H1 (cell line): ENCODE measurements around the gene NDUFA7. TPM values are rescaled to one million over a fixed set of nuclear protein-coding genes. Genes with fewer than 3 reads are reported as not detected.

Source experiments
- CTCF ChIA-PET: fragments of 300-600 bp; sonication (Branson Sonifier 250); formaldehyde crosslinking; loops from one replicate; lab custom pipeline; 2021; ENCODE audit not compliant: partially characterized antibody; lab: Charles Lee
- POLR2A ChIA-PET: fragments of 300-600 bp; sonication (Branson Sonifier 250); formaldehyde crosslinking; loops from one replicate; lab custom pipeline; 2021; ENCODE audit warnings: inconsistent platforms; ENCODE audit not compliant: partially characterized antibody; lab: Charles Lee
- DNase-seq, 2 experiments: peaks; one replicate each; pipeline versions ENCODE4 v3.0.0 to v3.0.0-alpha.2; 2010 to 2022; ENCODE audit warnings: low spot score in 2 of 2, low read depth in 1 of 2, mixed read lengths in 1 of 2
- FAIRE-seq: peaks from 2 replicates; lab custom pipeline; 2011; peaks lifted over from hg19 to GRCh38; lab: Jason Lieb, UNC
- H2AFZ ChIP-seq: 2 replicates; pipeline ENCODE4 v1.8.1; 2012; ENCODE audit warnings: low read length, inconsistent platforms
- H2AK5ac ChIP-seq: 2 replicates; pipeline ENCODE4 v1.6.1; 2013; ENCODE audit warnings: low read depth, low read length
- H2BK120ac ChIP-seq: replicated peaks from 2 replicates; pipeline ENCODE3; 2013; ENCODE audit warnings: low read depth, low read length, inconsistent platforms
- H2BK12ac ChIP-seq: 2 replicates; pipeline ENCODE4 v1.6.1; 2013; ENCODE audit warnings: low read depth, low read length
- H2BK15ac ChIP-seq: 2 replicates; pipeline ENCODE4 v1.6.1; 2013; ENCODE audit warnings: low read length
- H2BK20ac ChIP-seq: 2 replicates; pipeline ENCODE4 v1.6.1; 2013; ENCODE audit warnings: low read length
- H2BK5ac ChIP-seq: 2 replicates; pipeline ENCODE4 v1.6.1; 2013; ENCODE audit warnings: low read depth, low read length
- H3K14ac ChIP-seq: 2 replicates; pipeline ENCODE4 v1.6.1; 2013; ENCODE audit warnings: inconsistent platforms; ENCODE audit not compliant: insufficient read length
- H3K18ac ChIP-seq: 2 replicates; pipeline ENCODE4 v1.6.1; 2013; ENCODE audit warnings: low read length; ENCODE audit errors: extremely low read depth
- H3K23ac ChIP-seq: 2 replicates; pipeline ENCODE4 v1.6.1; 2013; ENCODE audit warnings: inconsistent platforms; ENCODE audit not compliant: insufficient read length
- H3K23me2 ChIP-seq: 2 replicates; pipeline ENCODE4 v1.6.1; 2013; ENCODE audit warnings: low read depth, low read length
- H3K27ac ChIP-seq: 2 replicates; pipeline ENCODE4 v1.6.1; 2011; ENCODE audit warnings: low read depth, low read length, inconsistent platforms
- H3K27me3 ChIP-seq, 4 experiments: replicated peaks in 1 of 4; 1 replicate in 1 of 4; 2 replicates in 3 of 4; pipeline versions ENCODE4 v1.6.1 to v1.8.1; 2011 to 2013; ENCODE audit warnings: low read length in 3 of 4, mild to moderate bottlenecking in 3 of 4, inconsistent platforms in 2 of 4, mixed read lengths in 2 of 4, moderate library complexity in 1 of 4; ENCODE audit not compliant: control insufficient read depth in 3 of 4, insufficient read depth in 3 of 4; ENCODE audit errors: extremely low read depth in 1 of 4
- H3K36me3 ChIP-seq, 4 experiments: 2 replicates each; pipeline versions ENCODE4 v1.6.1 to v1.8.1; 2011 to 2013; ENCODE audit warnings: mild to moderate bottlenecking in 4 of 4, low read length in 3 of 4, moderate library complexity in 2 of 4, control low read depth in 1 of 4, inconsistent platforms in 1 of 4; ENCODE audit not compliant: insufficient read depth in 4 of 4, control insufficient read depth in 2 of 4
- H3K4ac ChIP-seq: replicated peaks from 2 replicates; pipeline ENCODE3; 2013; ENCODE audit warnings: low read length, low read depth, mixed read lengths, inconsistent platforms; ENCODE audit not compliant: insufficient read length
- H3K4me1 ChIP-seq, 4 experiments: replicated peaks in 1 of 4; 1 replicate in 1 of 4; 2 replicates in 3 of 4; pipeline versions ENCODE4 v1.6.1 to v1.8.1; 2011 to 2013; ENCODE audit warnings: low read length in 3 of 4, inconsistent platforms in 2 of 4, mixed read lengths in 1 of 4; ENCODE audit not compliant: insufficient read depth in 4 of 4, control insufficient read depth in 3 of 4
- H3K4me2 ChIP-seq, 2 experiments: 2 replicates each; pipeline versions ENCODE4 v1.6.1 to v1.8.1; 2011 to 2013; ENCODE audit warnings: low read depth in 2 of 2, low read length in 2 of 2, control low read depth in 1 of 2, inconsistent platforms in 1 of 2, mild to moderate bottlenecking in 1 of 2; ENCODE audit not compliant: insufficient read depth in 1 of 2
- H3K4me3 ChIP-seq, 4 experiments: fragments of 200-600, 300-600 bp in 1 of 4; sonication (generic), shearing (Covaris generic), sonication (Bioruptor Twin) in 1 of 4; 2 replicates each; pipeline versions ENCODE4 v1.5.1 to v1.8.1; 2011 to 2016; ENCODE audit warnings: low read length in 4 of 4, low read depth in 3 of 4, control low read depth in 2 of 4, inconsistent platforms in 2 of 4, mild to moderate bottlenecking in 2 of 4, mixed read lengths in 1 of 4, moderate library complexity in 1 of 4; ENCODE audit not compliant: insufficient read depth in 2 of 4; ENCODE audit errors: extremely low read depth in 1 of 4
- H3K56ac ChIP-seq: replicated peaks from 2 replicates; pipeline ENCODE3; 2013; ENCODE audit warnings: low read depth, mild to moderate bottlenecking, mixed read lengths, low read length, inconsistent platforms; ENCODE audit not compliant: insufficient read length
- H3K79me1 ChIP-seq: 2 replicates; pipeline ENCODE4 v1.6.1; 2013; ENCODE audit warnings: low read depth, low read length, control low read depth
- H3K79me2 ChIP-seq, 2 experiments: 2 replicates each; pipeline versions ENCODE4 v1.6.1 to v1.8.1; 2012 to 2013; ENCODE audit warnings: low read length in 2 of 2, mild to moderate bottlenecking in 2 of 2, inconsistent platforms in 1 of 2; ENCODE audit not compliant: insufficient read depth in 2 of 2, control insufficient read depth in 1 of 2
- H3K9ac ChIP-seq, 4 experiments: replicated peaks in 1 of 4; 1 replicate in 1 of 4; 2 replicates in 3 of 4; pipeline versions ENCODE4 v1.6.1 to v1.8.1; 2011 to 2013; ENCODE audit warnings: low read depth in 3 of 4, low read length in 3 of 4, control low read depth in 2 of 4, mild to moderate bottlenecking in 2 of 4, moderate library complexity in 2 of 4, inconsistent platforms in 1 of 4; ENCODE audit errors: extremely low read depth in 1 of 4
- H3K9me3 ChIP-seq, 2 experiments: 2 replicates each; pipeline versions ENCODE4 v1.6.1 to v1.8.1; 2012 to 2013; ENCODE audit warnings: mild to moderate bottlenecking in 2 of 2, moderate library complexity in 2 of 2, control low read depth in 1 of 2, inconsistent platforms in 1 of 2, low read depth in 1 of 2, low read length in 1 of 2, mixed read lengths in 1 of 2; ENCODE audit not compliant: insufficient read depth in 2 of 2
- H4K20me1 ChIP-seq, 2 experiments: replicated peaks in 1 of 2; 2 replicates each; pipeline versions ENCODE3 to v1.8.1; 2011 to 2013; ENCODE audit warnings: inconsistent platforms in 2 of 2, low read length in 2 of 2, mild to moderate bottlenecking in 1 of 2; ENCODE audit not compliant: insufficient read depth in 2 of 2, control insufficient read depth in 1 of 2
- H4K5ac ChIP-seq: 2 replicates; pipeline ENCODE4 v1.6.1; 2013; ENCODE audit warnings: low read length, low read depth, mixed read lengths, inconsistent platforms; ENCODE audit not compliant: insufficient read length
- H4K8ac ChIP-seq: 2 replicates; pipeline ENCODE4 v1.8.0; 2013; ENCODE audit warnings: mild to moderate bottlenecking, moderate library complexity, low read length, inconsistent platforms; ENCODE audit not compliant: insufficient read depth; ENCODE audit errors: extremely low read depth
- H4K91ac ChIP-seq: replicated peaks from 2 replicates; pipeline ENCODE3; 2013; ENCODE audit warnings: low read length, mixed read lengths, inconsistent platforms; ENCODE audit not compliant: insufficient read length
- KDM5A ChIP-seq: fragments of 200-600 bp; IDR thresholded peaks from 2 replicates; pipeline ENCODE4 v1.7.1; 2012; ENCODE audit warnings: mild to moderate bottlenecking, low read length, inconsistent platforms, mixed read lengths
- SAP30 ChIP-seq: fragments of 300-600 bp; sonication (generic); IDR thresholded peaks from 2 replicates; pipeline ENCODE4 v1.7.1; 2012; ENCODE audit warnings: low read length, moderate library complexity, mild to moderate bottlenecking, inconsistent platforms; ENCODE audit not compliant: insufficient read depth, insufficient replicate concordance
- SUZ12 ChIP-seq: fragments of 200-600 bp; sonication (generic); IDR thresholded peaks from 2 replicates; pipeline ENCODE4 v1.6.1; 2012; ENCODE audit warnings: mild to moderate bottlenecking, inconsistent platforms, low read length, moderate library complexity, mixed read lengths
- TEAD4 ChIP-seq: IDR thresholded peaks from 2 replicates; pipeline ENCODE4 v1.6.1; 2012; ENCODE audit warnings: low read depth, low read length, inconsistent platforms, mixed read lengths
- WGBS, 2 experiments: shearing (Covaris generic) in 1 of 2; methylation state at CpG; one replicate each; pipeline versions ENCODE4 v1.1.6 to v1.1.7; 2013 to 2015; ENCODE audit warnings: low lambda C conversion rate in 2 of 2, mixed read lengths in 2 of 2, inconsistent platforms in 1 of 2, low coverage in 1 of 2, missing lambda C conversion rate in 1 of 2; ENCODE audit not compliant: insufficient replicate concordance in 2 of 2, insufficient coverage in 1 of 2, insufficient read length in 1 of 2; ENCODE audit errors: extremely low coverage in 1 of 2, missing lambda C conversion rate in 1 of 2; 5-methylcytosine and 5-hydroxymethylcytosine counted together
- polyA plus RNA-seq, 7 experiments: library from polyadenylated mRNA; depleted of rRNA in 3 of 7; stranded (reverse) in 5 of 7; unstranded in 2 of 7; fragments of >200 nt in 5 of 7; fragments of 200-250 nt in 2 of 7; gene quantifications; 1 replicate in 5 of 7; 2 replicates in 1 of 7; 4 replicates in 1 of 7; pipeline versions ENCODE4 v1.2.1 to v1.2.3, GENCODE V29; 2011 to 2013; ENCODE audit warnings: missing spikeins in 2 of 7, mixed read lengths in 2 of 7
- total RNA-seq: library from RNA; stranded (reverse); fragmentation: NEBNext Ultra II Directional; extraction: Animal tissue kit (Norgen Biotek cat#: 25700); gene quantifications from 2 replicates; pipeline ENCODE4 v1.2.1, GENCODE V29; 2021

The NDUFA7 gene
- total and polyA plus RNA-seq, 2 of the 8 experiments (the other 6 are each of a cell fraction or from before 2014, with no cell fraction given) = 54.4 to 286 TPM

DNA sequence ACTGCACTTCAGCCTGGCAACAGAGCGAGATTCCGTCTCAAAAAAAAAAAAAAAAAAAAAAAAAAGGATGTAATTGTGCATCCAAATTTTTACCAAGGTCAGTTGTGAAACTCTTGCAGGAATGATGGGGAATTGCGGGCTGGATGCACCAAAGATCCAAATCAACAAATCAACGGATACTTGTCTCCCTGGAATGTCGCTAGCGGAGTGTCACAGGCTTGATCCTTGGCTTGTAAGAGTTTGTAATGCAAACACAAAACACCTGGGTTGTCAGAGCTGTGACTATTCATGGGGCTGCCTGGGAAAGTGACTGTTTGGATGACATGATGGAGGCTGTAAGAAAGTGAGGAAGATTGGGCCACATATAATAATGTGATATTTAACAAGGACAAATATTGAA lies 17.7 kb upstream of the NDUFA7 start:
- no peak overlapping the region for H3K14ac ChIP-seq
- no peak overlapping the region for H3K4me3 ChIP-seq
- peaks cover 10 to 27% (median 21%) of the 10 kb centered on the region in 4 experiments for H3K27me3 ChIP-seq
- H3K18ac ChIP-seq = no peak overlapping the region
- H2AFZ ChIP-seq = no peak overlapping the region
- no peak overlapping the region for H4K5ac ChIP-seq
- no peak overlapping the region for H4K91ac ChIP-seq
- TF ChIP-seq SUZ12 (no peak), TEAD4 (peak; percentile 58; the same call in 1 of the 2 replicates), KDM5A (no peak), SAP30 (no peak)
- H3K4me2 ChIP-seq = no peak overlapping the region
- H3K23me2 ChIP-seq = peaks cover 14% of the 10 kb centered on the region; the same call in 1 of the 2 replicates
- H2BK15ac ChIP-seq = no peak overlapping the region
- 0 out of 8 replicates have a peak, but pooled peaks cover 0 to 4% (median 0%) of the 10 kb centered on the region in 4 experiments for H3K36me3 ChIP-seq
- POLR2A ChIA-PET = interaction anchor here (0.5 to 27.1 kb wide), 3 partner anchors 24 to 180 kb away, joined by 3 to 583 read pairs (median 3); partner anchors contain the start of genes CD320, NDUFA7 and RPS28
- H3K79me2 ChIP-seq = no peaks in the 10 kb centered on the region
- H4K8ac ChIP-seq = no peak overlapping the region
- WGBS, 2 experiments = 78% methylated on average over 4 of the region's 6 CpGs; no CpG with 5 or more reads in 1 of the 2 experiments
- H2BK12ac ChIP-seq = no peak overlapping the region
- H2BK120ac ChIP-seq = no peak overlapping the region
- no peak overlapping the region for H3K56ac ChIP-seq
- H2BK20ac ChIP-seq = no peak overlapping the region
- H3K4me1 ChIP-seq = peaks cover 0 to 13% (median 8%) of the 10 kb centered on the region in 4 experiments; a peak in 6 of 7 replicates
- H3K23ac ChIP-seq = no peak overlapping the region
- CTCF ChIA-PET = interaction anchor here (0.6 to 8.2 kb wide), 2 partner anchors 16 to 245 kb away, joined by 3 to 68 read pairs; no protein-coding TSS in a partner anchor
- no peaks in the 10 kb centered on the region for H3K79me1 ChIP-seq
- DNase-seq (no peak), FAIRE-seq (no peak)
- H2BK5ac ChIP-seq = no peak overlapping the region
- no peak overlapping the region for H2AK5ac ChIP-seq
- H3K27ac ChIP-seq = no peak overlapping the region
- no peaks in the 10 kb centered on the region for H3K9me3 ChIP-seq
- peaks cover 0 to 2% of the 10 kb centered on the region in 2 experiments for H4K20me1 ChIP-seq
- no peak overlapping the region for H3K9ac ChIP-seq
- no peak overlapping the region for H3K4ac ChIP-seq
